Measurements from ENCODE around the gene ABI1.

ABI1 gene

GRCh38 chr10:26698909-26699308 is 161.8 kb downstream of the ABI1 start:
- Histone ChIP-seq H3K23ac (ENCODE audit: low read depth, low read length, poor library complexity) (no peak overlapping the region), H3K4me3 (ENCODE audit: low read length in 2 of 2) (peak overlapping the region in 1 of 2 donors; percentile 85), H3K27ac (replicated peaks; ENCODE audit: low read length) (no peak overlapping the region), H3K14ac (ENCODE audit: low read length) (no peak overlapping the region), H2AFZ (ENCODE audit: low read length) (no peak overlapping the region), H3K79me1 (ENCODE audit: low read depth, low read length) (peaks cover 3% of the 10 kb centered on the region), H3K4me1 (ENCODE audit: control insufficient read depth in 2 of 2, insufficient read depth in 1 of 2, low read depth in 1 of 2, low read length in 2 of 2) (peaks cover 5 to 6% of the 10 kb centered on the region in 2 donors), H4K8ac (ENCODE audit: low read depth, low read length) (no peak overlapping the region), H3K9me3 (replicated peaks in 1 of 2; ENCODE audit: control insufficient read depth in 2 of 2, insufficient read depth in 1 of 2, low read depth in 1 of 2, low read length in 2 of 2) (peaks cover 0 to 4% of the 10 kb centered on the region in 2 donors), H3K36me3 (replicated peaks in 1 of 2; ENCODE audit: control insufficient read depth in 2 of 2, insufficient read depth in 2 of 2, low read length in 2 of 2) (peaks cover 2 to 18% of the 10 kb centered on the region in 2 donors), H2BK5ac (ENCODE audit: low read length) (no peak overlapping the region), H2BK12ac (ENCODE audit: low read length) (no peak overlapping the region), H2BK120ac (ENCODE audit: low read depth, low read length) (no peak overlapping the region), H3K4me2 (ENCODE audit: insufficient read depth, low read length, poor library complexity, severe bottlenecking) (no peak overlapping the region), H3K9ac (ENCODE audit: low read depth, low read length, poor library complexity) (no peak overlapping the region), H2BK15ac (ENCODE audit: low read length) (no peak overlapping the region), H2AK5ac (ENCODE audit: low read depth, low read length) (no peak overlapping the region), H3K18ac (ENCODE audit: low read length) (no peak overlapping the region), H3K27me3 (ENCODE audit: control insufficient read depth in 3 of 3, insufficient read depth in 3 of 3, low read depth in 1 of 3, low read length in 3 of 3) (no peaks in the 10 kb centered on the region), H4K91ac (ENCODE audit: low read depth, low read length, poor library complexity) (no peak overlapping the region), H3K4ac (ENCODE audit: low read length) (no peak overlapping the region)
- DNase-seq (ENCODE audit: low spot score), result no peak
- no CpG with 5 or more reads among the region's 2 CpGs for WGBS, 2 donors (ENCODE audit: extremely low coverage in 2 of 2, insufficient read length in 2 of 2, insufficient replicate concordance in 1 of 2)

DNA sequence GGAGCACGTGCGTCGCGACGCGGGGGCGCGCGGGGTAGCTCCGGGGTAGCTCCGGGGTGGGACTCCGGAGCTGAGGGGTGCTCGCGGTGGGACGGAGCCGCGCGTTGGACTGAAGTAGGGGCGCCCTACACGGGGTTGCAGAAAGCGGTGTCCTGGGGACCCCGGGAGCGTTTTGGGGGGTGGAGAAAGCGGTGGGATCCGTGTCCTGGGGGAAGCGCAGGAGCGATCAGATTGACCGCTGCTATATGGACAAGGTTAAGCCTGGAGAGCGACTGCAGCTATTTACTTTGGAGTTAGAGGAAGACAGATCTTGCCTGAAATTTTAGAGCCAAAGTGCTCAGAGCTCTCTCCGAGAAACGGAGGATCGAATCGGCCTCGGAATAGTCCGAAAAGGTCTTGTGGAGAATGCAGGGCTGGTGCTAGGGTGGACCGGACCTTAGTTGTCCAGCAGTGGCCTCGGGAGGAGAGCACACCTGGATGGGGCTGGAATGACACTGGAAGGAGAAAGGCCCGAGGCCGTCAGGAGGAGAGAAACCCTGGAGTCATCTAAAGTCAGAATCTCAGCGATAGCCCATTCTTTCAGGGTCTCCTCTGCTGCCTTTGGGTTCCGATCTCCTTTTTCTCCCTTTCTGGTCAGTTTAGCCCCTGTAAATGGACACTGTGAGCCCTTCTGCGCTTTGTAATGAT is 162.7 kb downstream of the ABI1 start:
- no peak overlapping the region for H4K8ac ChIP-seq (ENCODE audit: low read depth, low read length)
- no peak overlapping the region for H2BK12ac ChIP-seq (ENCODE audit: low read length)
- peaks cover 0 to 3% (median 0%) of the 10 kb centered on the region in 3 experiments for H3K27me3 ChIP-seq (ENCODE audit: control insufficient read depth in 3 of 3, insufficient read depth in 3 of 3, low read depth in 1 of 3, low read length in 3 of 3)
- H3K4ac ChIP-seq (ENCODE audit: low read length), result no peak overlapping the region
- H3K4me1 ChIP-seq (ENCODE audit: control insufficient read depth in 2 of 2, insufficient read depth in 1 of 2, low read depth in 1 of 2, low read length in 2 of 2), result peaks cover 5 to 6% of the 10 kb centered on the region in 2 donors
- no peak overlapping the region for H3K14ac ChIP-seq (ENCODE audit: low read length)
- H2BK5ac ChIP-seq (ENCODE audit: low read length), result peak overlapping the region; percentile 53
- peak overlapping the region; percentile 85 to 99 for H3K4me3 ChIP-seq (ENCODE audit: low read length in 2 of 2)
- no peak overlapping the region for H3K27ac ChIP-seq (replicated peaks; ENCODE audit: low read length)
- H2BK15ac ChIP-seq (ENCODE audit: low read length), result no peak overlapping the region
- peak overlapping the region; percentile 99 for H2AFZ ChIP-seq (ENCODE audit: low read length)
- H3K36me3 ChIP-seq (replicated peaks in 1 of 2; ENCODE audit: control insufficient read depth in 2 of 2, insufficient read depth in 2 of 2, low read length in 2 of 2), result peaks cover 2 to 18% of the 10 kb centered on the region in 2 donors
- H3K23ac ChIP-seq (ENCODE audit: low read depth, low read length, poor library complexity), result peak overlapping the region; percentile 43
- peak overlapping the region; percentile 78 for H3K9ac ChIP-seq (ENCODE audit: low read depth, low read length, poor library complexity)
- no peak for DNase-seq (ENCODE audit: low spot score)
- peak overlapping the region; percentile 98 for H3K18ac ChIP-seq (ENCODE audit: low read length)
- no peak overlapping the region for H2BK120ac ChIP-seq (ENCODE audit: low read depth, low read length)
- H3K4me2 ChIP-seq (ENCODE audit: insufficient read depth, low read length, poor library complexity, severe bottlenecking), result peak overlapping the region; percentile 69
- no peak overlapping the region for H2AK5ac ChIP-seq (ENCODE audit: low read depth, low read length)
- peaks cover 0 to 4% of the 10 kb centered on the region in 2 donors for H3K9me3 ChIP-seq (replicated peaks in 1 of 2; ENCODE audit: control insufficient read depth in 2 of 2, insufficient read depth in 1 of 2, low read depth in 1 of 2, low read length in 2 of 2)
- H3K79me1 ChIP-seq (ENCODE audit: low read depth, low read length), result peaks cover 3% of the 10 kb centered on the region
- no CpG with 5 or more reads among the region's 42 CpGs for WGBS, 2 donors (ENCODE audit: extremely low coverage in 2 of 2, insufficient read length in 2 of 2, insufficient replicate concordance in 1 of 2)
- no peak overlapping the region for H4K91ac ChIP-seq (ENCODE audit: low read depth, low read length, poor library complexity)

GRCh38 chr10:26697163-26697921 is 163.4 kb downstream of the ABI1 start, which contains the start of gene PDSS1:
Gene PDSS1, plus strand, starts transcription at chr10:26697701. Its CDS starts 11 bp downstream, at chr10:26697712.
- peak within 1 kb of the TSS; percentile 85 to 99 for H3K4me3 ChIP-seq (ENCODE audit: low read length in 2 of 2)
- peak within 1 kb of the TSS; percentile 31 for H2BK120ac ChIP-seq (ENCODE audit: low read depth, low read length)
- DNase-seq (ENCODE audit: low spot score), result peak; percentile 53
- H3K79me1 ChIP-seq (ENCODE audit: low read depth, low read length), result peaks cover 3% of the 10 kb centered on the region
- H2AFZ ChIP-seq (ENCODE audit: low read length), result peak within 1 kb of the TSS; percentile 99
- H2BK5ac ChIP-seq (ENCODE audit: low read length), result peak within 1 kb of the TSS; percentile 53
- H3K27ac ChIP-seq (replicated peaks; ENCODE audit: low read length), result peak within 1 kb of the TSS; percentile 81
- H3K18ac ChIP-seq (ENCODE audit: low read length), result peak within 1 kb of the TSS; percentile 98
- H3K9me3 ChIP-seq (replicated peaks in 1 of 2; ENCODE audit: control insufficient read depth in 2 of 2, insufficient read depth in 1 of 2, low read depth in 1 of 2, low read length in 2 of 2), result peaks cover 0 to 4% of the 10 kb centered on the region in 2 donors
- H3K23ac ChIP-seq (ENCODE audit: low read depth, low read length, poor library complexity), result peak within 1 kb of the TSS; percentile 96
- H2AK5ac ChIP-seq (ENCODE audit: low read depth, low read length), result peak within 1 kb of the TSS; percentile 93
- no peak within 1 kb of the TSS for H2BK15ac ChIP-seq (ENCODE audit: low read length)
- H3K4ac ChIP-seq (ENCODE audit: low read length), result no peak within 1 kb of the TSS
- H3K27me3 ChIP-seq (ENCODE audit: control insufficient read depth in 3 of 3, insufficient read depth in 3 of 3, low read depth in 1 of 3, low read length in 3 of 3), result peaks cover 0 to 3% (median 0%) of the 10 kb centered on the region in 3 experiments
- H3K4me2 ChIP-seq (ENCODE audit: insufficient read depth, low read length, poor library complexity, severe bottlenecking), result peak within 1 kb of the TSS; percentile 69
- no peak within 1 kb of the TSS for H4K91ac ChIP-seq (ENCODE audit: low read depth, low read length, poor library complexity)
- peak within 1 kb of the TSS; percentile 17 for H3K14ac ChIP-seq (ENCODE audit: low read length)
- peaks cover 2 to 18% of the 10 kb centered on the region in 2 donors for H3K36me3 ChIP-seq (replicated peaks in 1 of 2; ENCODE audit: control insufficient read depth in 2 of 2, insufficient read depth in 2 of 2, low read length in 2 of 2)
- H3K9ac ChIP-seq (ENCODE audit: low read depth, low read length, poor library complexity), result peak within 1 kb of the TSS; percentile 78
- H4K8ac ChIP-seq (ENCODE audit: low read depth, low read length), result peak within 1 kb of the TSS; percentile 93
- H2BK12ac ChIP-seq (ENCODE audit: low read length), result no peak within 1 kb of the TSS
- H3K4me1 ChIP-seq (ENCODE audit: control insufficient read depth in 2 of 2, insufficient read depth in 1 of 2, low read depth in 1 of 2, low read length in 2 of 2), result peaks cover 5 to 6% of the 10 kb centered on the region in 2 donors
- no CpG with 5 or more reads among the region's 82 CpGs for WGBS, 2 donors (ENCODE audit: extremely low coverage in 2 of 2, insufficient read length in 2 of 2, insufficient replicate concordance in 1 of 2)

DNA sequence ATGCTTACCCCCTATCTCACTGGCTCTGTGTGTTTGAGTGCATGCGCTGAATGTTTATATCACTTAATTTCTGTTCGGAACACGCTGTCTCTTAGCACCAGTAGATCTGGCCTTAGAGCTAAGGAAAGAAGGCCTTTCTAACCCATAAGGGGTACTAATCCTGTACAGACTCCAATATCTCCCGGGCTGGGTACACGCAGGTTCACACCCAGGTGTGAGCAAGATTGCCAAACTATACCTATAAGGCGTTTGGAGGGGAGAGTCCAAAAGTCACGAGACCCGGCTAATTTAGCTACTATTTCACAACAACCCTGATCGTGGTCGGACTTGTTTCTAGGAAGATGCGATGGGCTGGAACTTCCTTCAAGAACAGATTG is 164.0 kb downstream of the ABI1 start:
- Histone ChIP-seq H3K4me3 (ENCODE audit: low read length in 2 of 2) (peak overlapping the region; percentile 85 to 99), H2AK5ac (ENCODE audit: low read depth, low read length) (peak overlapping the region; percentile 93), H3K9me3 (replicated peaks in 1 of 2; ENCODE audit: control insufficient read depth in 2 of 2, insufficient read depth in 1 of 2, low read depth in 1 of 2, low read length in 2 of 2) (peaks cover 0 to 4% of the 10 kb centered on the region in 2 donors), H3K9ac (ENCODE audit: low read depth, low read length, poor library complexity) (no peak overlapping the region), H2BK15ac (ENCODE audit: low read length) (no peak overlapping the region), H2BK120ac (ENCODE audit: low read depth, low read length) (no peak overlapping the region), H3K14ac (ENCODE audit: low read length) (peak overlapping the region; percentile 17), H3K23ac (ENCODE audit: low read depth, low read length, poor library complexity) (no peak overlapping the region), H4K8ac (ENCODE audit: low read depth, low read length) (peak overlapping the region; percentile 93), H2AFZ (ENCODE audit: low read length) (peak overlapping the region; percentile 99), H3K36me3 (replicated peaks in 1 of 2; ENCODE audit: control insufficient read depth in 2 of 2, insufficient read depth in 2 of 2, low read length in 2 of 2) (peaks cover 2 to 13% of the 10 kb centered on the region in 2 donors), H3K79me1 (ENCODE audit: low read depth, low read length) (peaks cover 3% of the 10 kb centered on the region), H2BK5ac (ENCODE audit: low read length) (peak overlapping the region; percentile 39), H3K4me2 (ENCODE audit: insufficient read depth, low read length, poor library complexity, severe bottlenecking) (peak overlapping the region; percentile 69), H2BK12ac (ENCODE audit: low read length) (no peak overlapping the region), H3K4ac (ENCODE audit: low read length) (no peak overlapping the region), H3K27ac (replicated peaks; ENCODE audit: low read length) (no peak overlapping the region), H3K4me1 (ENCODE audit: control insufficient read depth in 2 of 2, insufficient read depth in 1 of 2, low read depth in 1 of 2, low read length in 2 of 2) (peaks cover 5 to 6% of the 10 kb centered on the region in 2 donors), H3K18ac (ENCODE audit: low read length) (peak overlapping the region; percentile 98), H4K91ac (ENCODE audit: low read depth, low read length, poor library complexity) (no peak overlapping the region), H3K27me3 (ENCODE audit: control insufficient read depth in 3 of 3, insufficient read depth in 3 of 3, low read depth in 1 of 3, low read length in 3 of 3) (peaks cover 0 to 3% (median 0%) of the 10 kb centered on the region in 3 experiments)
- DNase-seq (ENCODE audit: low spot score), result no peak
- no CpG with 5 or more reads among the region's 11 CpGs for WGBS, 2 donors (ENCODE audit: extremely low coverage in 2 of 2, insufficient read length in 2 of 2, insufficient replicate concordance in 1 of 2)
